Measurements from ENCODE around the gene MAT1A.

MAT1A gene

GRCh38 chr10:80313523-80313922, 24.1 kb upstream of the MAT1A start:
- no peak for TF ChIP-seq POLR2AphosphoS5 (IDR thresholded peaks at IDR 0.05; ENCODE audit: low read depth, low read length)
- TF ChIP-seq FOXP2 (optimal IDR thresholded peaks at IDR 0.05; ENCODE audit: borderline replicate concordance, extremely low read depth, extremely low read length, insufficient read depth): no peak
- no peak for TF ChIP-seq TAF1 (IDR thresholded peaks at IDR 0.05; ENCODE audit: borderline replicate concordance, insufficient read depth, low read length)
- TF ChIP-seq REST (IDR thresholded peaks at IDR 0.05; ENCODE audit: insufficient read depth in 1 of 2, low read depth in 2 of 2, low read length in 2 of 2): no peak
- TF ChIP-seq SIN3A (IDR thresholded peaks at IDR 0.05; ENCODE audit: borderline replicate concordance, insufficient read depth, low read length): no peak

- TF ChIP-seq TAF1 (IDR thresholded peaks at IDR 0.05; ENCODE audit: borderline replicate concordance, insufficient read depth, low read length) (no peak), POLR2AphosphoS5 (IDR thresholded peaks at IDR 0.05; ENCODE audit: low read depth, low read length) (no peak), REST (IDR thresholded peaks at IDR 0.05; ENCODE audit: insufficient read depth in 1 of 2, low read depth in 2 of 2, low read length in 2 of 2) (no peak)
These were observed 7.5 kb upstream of the MAT1A start for GRCh38 chr10:80296942-80297341.

- TF ChIP-seq FOXP2 (optimal IDR thresholded peaks at IDR 0.05; ENCODE audit: borderline replicate concordance, extremely low read depth, extremely low read length, insufficient read depth) (no peak), REST (IDR thresholded peaks at IDR 0.05; ENCODE audit: insufficient read depth in 1 of 2, low read depth in 2 of 2, low read length in 2 of 2) (no peak), TAF1 (IDR thresholded peaks at IDR 0.05; ENCODE audit: borderline replicate concordance, insufficient read depth, low read length) (no peak), SIN3A (IDR thresholded peaks at IDR 0.05; ENCODE audit: borderline replicate concordance, insufficient read depth, low read length) (no peak), POLR2AphosphoS5 (IDR thresholded peaks at IDR 0.05; ENCODE audit: low read depth, low read length) (no peak)
These were observed 3.3 kb upstream of the MAT1A start for GRCh38 chr10:80292607-80293239.

GRCh38 chr10:80290474-80291220, 1.2 kb upstream of the MAT1A start:
- TF ChIP-seq POLR2AphosphoS5 (IDR thresholded peaks at IDR 0.05; ENCODE audit: low read depth, low read length): no peak
- TF ChIP-seq TAF1 (IDR thresholded peaks at IDR 0.05; ENCODE audit: borderline replicate concordance, insufficient read depth, low read length): no peak
- no peak for TF ChIP-seq SIN3A (IDR thresholded peaks at IDR 0.05; ENCODE audit: borderline replicate concordance, insufficient read depth, low read length)
- no peak for TF ChIP-seq REST (IDR thresholded peaks at IDR 0.05; ENCODE audit: insufficient read depth in 1 of 2, low read depth in 2 of 2, low read length in 2 of 2)
- no peak for TF ChIP-seq FOXP2 (optimal IDR thresholded peaks at IDR 0.05; ENCODE audit: borderline replicate concordance, extremely low read depth, extremely low read length, insufficient read depth)

Data from PFSK-1 (cell line).